H54 (cell line): ENCODE measurements around the gene FOCAD.
"Not testable (repeated sequence)": the region's sequence is repeated elsewhere in the genome, so short reads cannot be mapped to it uniquely, and the experiment has no call there.

Source experiments
- DNase-seq: peaks from one replicate; pipeline ENCODE4 v3.0.0; 2011; ENCODE audit warnings: low spot score, mixed read lengths; ENCODE audit not compliant: insufficient read length
- FAIRE-seq: peaks from 3 replicates; lab custom pipeline; 2011; peaks lifted over from hg19 to GRCh38; lab: Jason Lieb, UNC
- POLR2A ChIP-seq: IDR thresholded peaks from 2 replicates; pipeline ENCODE4 v1.6.1; 2011; ENCODE audit warnings: low read depth, mild to moderate bottlenecking, low read length

The FOCAD gene

GRCh38 chr9:20684035-20684874 is at the start of gene FOCAD:
TSS of gene FOCAD (plus strand) at chr9:20684259. CDS start at chr9:20715354, 31,095 bp downstream.
- FAIRE-seq (peak; percentile 72), DNase-seq (peak; percentile 79)
- TF ChIP-seq POLR2A = peak; percentile 92

- TF ChIP-seq POLR2A = no peak
- DNase-seq = no peak
- FAIRE-seq = no peak
Observed at GRCh38 chr9:20634895-20635294, 49.2 kb upstream of the FOCAD start.

- DNase-seq (no peak), FAIRE-seq (no peak)
- TF ChIP-seq POLR2A = no peak
Observed at GRCh38 chr9:20636888-20637440, 47.1 kb upstream of the FOCAD start.

- no peak for DNase-seq
- FAIRE-seq = peak; percentile 53
- no peak for TF ChIP-seq POLR2A
Observed at GRCh38 chr9:20640331-20641187, 43.5 kb upstream of the FOCAD start.

- DNase-seq (no peak), FAIRE-seq (no peak)
- TF ChIP-seq POLR2A = no peak
Observed at GRCh38 chr9:20642045-20642444, 42.0 kb upstream of the FOCAD start.

- DNase-seq (no peak), FAIRE-seq (no peak)
- TF ChIP-seq POLR2A = no peak
Observed at GRCh38 chr9:20643660-20644059, 40.4 kb upstream of the FOCAD start.

GRCh38 chr9:20646656-20647055 is 37.4 kb upstream of the FOCAD start:
- no peak for DNase-seq
- TF ChIP-seq POLR2A = no peak
- FAIRE-seq = peak; percentile 75

- no peak for DNase-seq
- TF ChIP-seq POLR2A = no peak
- no peak for FAIRE-seq
Observed at GRCh38 chr9:20649381-20649780, 34.7 kb upstream of the FOCAD start.

- TF ChIP-seq POLR2A = no peak
- FAIRE-seq (no peak), DNase-seq (no peak)
Observed at GRCh38 chr9:20650313-20650712, 33.7 kb upstream of the FOCAD start.

GRCh38 chr9:20650750-20651299 is 33.2 kb upstream of the FOCAD start:
- no peak for DNase-seq
- FAIRE-seq = no peak
- no peak for TF ChIP-seq POLR2A

GRCh38 chr9:20651939-20652338 is 32.1 kb upstream of the FOCAD start:
- DNase-seq = no peak
- TF ChIP-seq POLR2A = no peak
- no peak for FAIRE-seq

GRCh38 chr9:20658246-20658667 is 25.8 kb upstream of the FOCAD start:
- not testable (repeated sequence) for DNase-seq, FAIRE-seq

- DNase-seq = no peak
- no peak for TF ChIP-seq POLR2A
- peak; percentile 11 for FAIRE-seq
Observed at GRCh38 chr9:20658677-20659473, 25.2 kb upstream of the FOCAD start.

GRCh38 chr9:20659474-20659967 is 24.5 kb upstream of the FOCAD start:
- DNase-seq (no peak), FAIRE-seq (no peak)
- no peak for TF ChIP-seq POLR2A
